GM12878 (cell line): ENCODE results near the gene FAM156A. TPM values are rescaled to one million over a fixed set of nuclear protein-coding genes. Genes with fewer than 3 reads are reported as not detected.

ENCODE experiments used
- MEF2A ChIP-seq: IDR thresholded peaks from 2 replicates; pipeline ENCODE4 v1.6.1; 2011; ENCODE audit warnings: low read depth, mild to moderate bottlenecking, low read length, moderate library complexity; ENCODE audit not compliant: insufficient read depth
- NFYA ChIP-seq: IDR thresholded peaks from 2 replicates; pipeline ENCODE4 v1.6.1; 2011; ENCODE audit warnings: low read depth, mild to moderate bottlenecking, low read length, improper control_type of control experiment, borderline replicate concordance
- PBX3 ChIP-seq: IDR thresholded peaks from 2 replicates; pipeline ENCODE4 v1.6.1; 2011; ENCODE audit warnings: mild to moderate bottlenecking, low read depth, low read length, moderate library complexity; ENCODE audit not compliant: insufficient replicate concordance
- POU2F2 ChIP-seq: IDR thresholded peaks from 3 replicates; pipeline ENCODE4 v1.6.1; 2011; ENCODE audit warnings: low read depth, mild to moderate bottlenecking, low read length, borderline replicate concordance
- ZSCAN29 ChIP-seq: fragments of 450-650 bp; IDR thresholded peaks from 2 replicates; pipeline ENCODE4 v1.6.1; 2017; ENCODE audit warnings: mild to moderate bottlenecking, moderate library complexity
- polyA plus RNA-seq, 11 experiments: library from polyadenylated mRNA; depleted of rRNA in 4 of 11; unstranded in 6 of 11; stranded (reverse) in 5 of 11; fragments of >200 nt; fragmentation: Nextera tagmentation in 4 of 11; fragmentation: Illumina TruSeq in 1 of 11; extraction: Ambion mirVana in 4 of 11; extraction: Trizol in 1 of 11; gene quantifications; 1 replicate in 1 of 11; 2 replicates in 10 of 11; pipeline versions ENCODE4 v1.2.1 to v1.2.3, GENCODE V29; 2011 to 2016; ENCODE audit warnings: inconsistent platforms in 2 of 11, missing spikeins in 2 of 11, low read depth in 1 of 11
- total RNA-seq, 4 experiments: library from RNA; depleted of rRNA in 3 of 4; stranded (reverse); fragments of >200 nt in 3 of 4; fragmentation: Illumina TruSeq in 1 of 4; extraction: Trizol in 1 of 4; gene quantifications; 2 replicates each; pipeline versions ENCODE4 v1.2.1 to v1.2.3, GENCODE V29; 2013 to 2021
- TF ChIP-seq, protein P1 (sequence below): fragments of 450-650 bp; formaldehyde crosslinking; IDR thresholded peaks from 2 replicates; pipeline ENCODE4 v1.4.0; 2022; ENCODE audit warnings: mild to moderate bottlenecking, moderate library complexity
- TF ChIP-seq, protein P2 (sequence below): IDR thresholded peaks from 2 replicates; pipeline ENCODE4 v1.6.1; 2012; ENCODE audit warnings: low read depth, low read length, improper control_type of control experiment
- TF ChIP-seq, protein P3 (sequence below): fragments of 450-650 bp; IDR thresholded peaks from 2 replicates; pipeline ENCODE4 v1.6.1; 2017; ENCODE audit warnings: mild to moderate bottlenecking, moderate library complexity

FAM156A gene
- total and polyA plus RNA-seq, 10 of the 15 experiments (the other 5 are each of a cell fraction or from before 2014, with no cell fraction given): 2.9 to 25.2 (median 16.3) TPM

DNA sequence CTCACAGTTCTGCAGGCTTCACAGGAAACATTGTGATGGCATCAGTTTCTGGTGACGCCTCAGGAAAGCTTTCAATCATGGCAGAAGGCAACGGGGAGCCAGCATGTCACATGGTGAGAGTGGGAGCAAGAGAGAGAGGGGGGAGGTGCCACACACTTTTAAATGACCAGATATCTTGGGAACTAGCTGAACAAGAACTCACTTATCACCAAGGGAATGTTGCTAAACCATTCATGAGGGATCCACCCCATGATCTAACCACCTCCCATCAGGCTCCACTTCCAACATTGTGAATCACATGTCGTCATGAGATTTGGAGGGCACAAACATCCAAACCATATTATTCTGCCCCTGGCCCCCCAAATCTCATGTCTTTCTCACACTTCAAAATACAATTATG is 47.0 kb upstream of the FAM156A start (continued):
- TF ChIP-seq, protein P1, sequence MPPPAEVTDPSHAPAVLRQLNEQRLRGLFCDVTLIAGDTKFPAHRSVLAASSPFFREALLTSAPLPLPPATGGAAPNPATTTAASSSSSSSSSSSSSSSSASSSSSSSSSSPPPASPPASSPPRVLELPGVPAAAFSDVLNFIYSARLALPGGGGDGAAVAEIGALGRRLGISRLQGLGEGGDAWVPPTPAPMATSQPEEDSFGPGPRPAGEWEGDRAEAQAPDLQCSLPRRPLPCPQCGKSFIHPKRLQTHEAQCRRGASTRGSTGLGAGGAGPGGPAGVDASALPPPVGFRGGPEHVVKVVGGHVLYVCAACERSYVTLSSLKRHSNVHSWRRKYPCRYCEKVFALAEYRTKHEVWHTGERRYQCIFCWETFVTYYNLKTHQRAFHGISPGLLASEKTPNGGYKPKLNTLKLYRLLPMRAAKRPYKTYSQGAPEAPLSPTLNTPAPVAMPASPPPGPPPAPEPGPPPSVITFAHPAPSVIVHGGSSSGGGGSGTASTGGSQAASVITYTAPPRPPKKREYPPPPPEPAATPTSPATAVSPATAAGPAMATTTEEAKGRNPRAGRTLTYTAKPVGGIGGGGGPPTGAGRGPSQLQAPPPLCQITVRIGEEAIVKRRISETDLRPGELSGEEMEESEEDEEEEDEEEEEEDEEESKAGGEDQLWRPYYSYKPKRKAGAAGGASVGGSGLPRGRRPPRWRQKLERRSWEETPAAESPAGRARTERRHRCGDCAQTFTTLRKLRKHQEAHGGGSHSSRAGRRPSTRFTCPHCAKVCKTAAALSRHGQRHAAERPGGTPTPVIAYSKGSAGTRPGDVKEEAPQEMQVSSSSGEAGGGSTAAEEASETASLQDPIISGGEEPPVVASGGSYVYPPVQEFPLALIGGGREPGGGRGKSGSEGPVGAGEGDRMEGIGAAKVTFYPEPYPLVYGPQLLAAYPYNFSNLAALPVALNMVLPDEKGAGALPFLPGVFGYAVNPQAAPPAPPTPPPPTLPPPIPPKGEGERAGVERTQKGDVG (CRISPR knock-in tag): no peak
- TF ChIP-seq MEF2A (no peak), PBX3 (no peak), ZSCAN29 (no peak), POU2F2 (no peak), NFYA (no peak)
- TF ChIP-seq, protein P2, sequence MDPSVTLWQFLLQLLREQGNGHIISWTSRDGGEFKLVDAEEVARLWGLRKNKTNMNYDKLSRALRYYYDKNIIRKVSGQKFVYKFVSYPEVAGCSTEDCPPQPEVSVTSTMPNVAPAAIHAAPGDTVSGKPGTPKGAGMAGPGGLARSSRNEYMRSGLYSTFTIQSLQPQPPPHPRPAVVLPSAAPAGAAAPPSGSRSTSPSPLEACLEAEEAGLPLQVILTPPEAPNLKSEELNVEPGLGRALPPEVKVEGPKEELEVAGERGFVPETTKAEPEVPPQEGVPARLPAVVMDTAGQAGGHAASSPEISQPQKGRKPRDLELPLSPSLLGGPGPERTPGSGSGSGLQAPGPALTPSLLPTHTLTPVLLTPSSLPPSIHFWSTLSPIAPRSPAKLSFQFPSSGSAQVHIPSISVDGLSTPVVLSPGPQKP: no peak
- TF ChIP-seq, protein P3, sequence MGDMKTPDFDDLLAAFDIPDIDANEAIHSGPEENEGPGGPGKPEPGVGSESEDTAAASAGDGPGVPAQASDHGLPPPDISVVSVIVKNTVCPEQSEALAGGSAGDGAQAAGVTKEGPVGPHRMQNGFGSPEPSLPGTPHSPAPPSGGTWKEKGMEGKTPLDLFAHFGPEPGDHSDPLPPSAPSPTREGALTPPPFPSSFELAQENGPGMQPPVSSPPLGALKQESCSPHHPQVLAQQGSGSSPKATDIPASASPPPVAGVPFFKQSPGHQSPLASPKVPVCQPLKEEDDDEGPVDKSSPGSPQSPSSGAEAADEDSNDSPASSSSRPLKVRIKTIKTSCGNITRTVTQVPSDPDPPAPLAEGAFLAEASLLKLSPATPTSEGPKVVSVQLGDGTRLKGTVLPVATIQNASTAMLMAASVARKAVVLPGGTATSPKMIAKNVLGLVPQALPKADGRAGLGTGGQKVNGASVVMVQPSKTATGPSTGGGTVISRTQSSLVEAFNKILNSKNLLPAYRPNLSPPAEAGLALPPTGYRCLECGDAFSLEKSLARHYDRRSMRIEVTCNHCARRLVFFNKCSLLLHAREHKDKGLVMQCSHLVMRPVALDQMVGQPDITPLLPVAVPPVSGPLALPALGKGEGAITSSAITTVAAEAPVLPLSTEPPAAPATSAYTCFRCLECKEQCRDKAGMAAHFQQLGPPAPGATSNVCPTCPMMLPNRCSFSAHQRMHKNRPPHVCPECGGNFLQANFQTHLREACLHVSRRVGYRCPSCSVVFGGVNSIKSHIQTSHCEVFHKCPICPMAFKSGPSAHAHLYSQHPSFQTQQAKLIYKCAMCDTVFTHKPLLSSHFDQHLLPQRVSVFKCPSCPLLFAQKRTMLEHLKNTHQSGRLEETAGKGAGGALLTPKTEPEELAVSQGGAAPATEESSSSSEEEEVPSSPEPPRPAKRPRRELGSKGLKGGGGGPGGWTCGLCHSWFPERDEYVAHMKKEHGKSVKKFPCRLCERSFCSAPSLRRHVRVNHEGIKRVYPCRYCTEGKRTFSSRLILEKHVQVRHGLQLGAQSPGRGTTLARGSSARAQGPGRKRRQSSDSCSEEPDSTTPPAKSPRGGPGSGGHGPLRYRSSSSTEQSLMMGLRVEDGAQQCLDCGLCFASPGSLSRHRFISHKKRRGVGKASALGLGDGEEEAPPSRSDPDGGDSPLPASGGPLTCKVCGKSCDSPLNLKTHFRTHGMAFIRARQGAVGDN: no peak
